ENCODE results near the gene FMN1. TPM values are rescaled to one million over a fixed set of nuclear protein-coding genes. Genes with fewer than 3 reads are reported as not detected.

The FMN1 gene
- total RNA-seq, 1 donor from 2014 or later, result 0.07 TPM

DNA sequence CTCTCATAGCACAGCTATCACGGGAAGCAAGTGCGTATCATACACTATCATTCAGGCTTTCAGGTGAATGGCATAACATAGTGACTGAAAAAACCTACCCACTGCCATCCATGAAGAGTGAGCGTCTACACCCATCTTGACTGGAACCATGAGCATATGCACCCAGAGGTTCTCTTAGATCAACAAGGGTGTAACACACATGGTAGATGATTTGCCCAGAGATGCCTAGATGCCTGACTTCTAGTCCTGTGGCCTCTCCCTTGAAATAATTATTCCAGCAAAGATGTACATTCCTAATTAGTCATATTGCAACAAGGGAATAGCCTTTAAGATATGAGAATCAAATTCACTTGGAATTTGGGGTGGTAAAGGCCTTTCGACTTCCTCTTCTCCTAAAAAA is 248.3 kb downstream of the FMN1 start:
- intact Hi-C loops (cut with micrococcal nuclease), result no loop called here

DNA sequence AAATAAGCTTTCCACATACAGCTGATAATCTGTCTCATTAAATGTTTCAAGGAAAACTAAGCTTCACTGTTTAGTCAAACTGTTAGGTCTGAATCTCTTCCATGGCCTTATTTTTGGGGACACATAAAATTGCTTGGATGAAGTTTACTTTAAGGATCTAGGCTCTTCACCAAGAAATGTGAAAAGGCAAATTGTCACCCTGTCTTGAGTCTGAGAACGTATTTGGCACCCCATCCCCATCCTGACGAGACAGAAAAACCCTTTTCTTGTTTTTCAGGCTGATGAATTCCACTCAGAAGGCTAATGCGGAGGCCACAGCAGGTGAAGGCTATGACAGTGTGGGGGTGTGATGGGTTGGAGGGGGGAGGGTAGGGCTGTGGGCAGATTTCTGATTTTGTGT is 250.1 kb downstream of the FMN1 start:
- intact Hi-C loops (cut with micrococcal nuclease), result no loop called here

DNA sequence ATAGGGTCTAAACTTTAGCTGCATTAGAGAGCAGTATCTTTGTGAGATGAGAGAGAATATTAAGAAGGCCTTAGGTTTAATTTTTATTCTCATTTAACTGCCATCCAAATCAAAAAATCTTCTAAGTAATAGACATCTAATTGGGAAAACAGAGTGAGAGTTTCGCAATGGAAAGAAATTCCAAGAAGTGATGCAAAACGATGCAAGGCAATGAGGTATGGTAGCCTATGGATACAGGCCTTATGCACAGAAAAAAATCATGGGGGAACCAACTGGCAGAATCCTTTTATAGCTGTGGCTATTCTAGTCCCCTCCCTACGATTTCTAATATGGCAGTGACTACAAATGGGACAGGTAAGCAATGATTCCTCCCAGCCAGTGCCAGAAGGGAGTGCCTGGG is 250.8 kb downstream of the FMN1 start:
- intact Hi-C loops (cut with micrococcal nuclease), result no loop called here

DNA sequence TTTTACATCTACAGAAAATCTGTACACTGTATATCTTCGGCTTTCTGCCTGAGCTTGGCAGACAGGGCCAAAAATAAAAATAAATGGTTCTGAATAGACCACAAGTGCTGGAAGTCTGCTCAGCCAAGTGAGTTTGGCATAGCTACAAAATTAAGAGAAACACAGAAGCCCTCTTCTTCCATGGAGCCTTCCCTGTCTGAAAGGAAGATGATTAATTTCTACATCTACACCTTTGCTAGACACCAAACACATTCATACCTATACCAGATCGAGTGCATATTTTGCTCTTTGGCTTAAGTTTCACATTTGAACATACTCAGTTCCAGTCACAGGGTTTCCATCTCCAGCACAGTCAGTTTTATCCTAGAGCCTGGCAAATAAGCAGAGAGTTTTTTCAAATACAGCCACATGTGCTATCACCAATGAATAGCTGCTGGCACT is 252.1 kb downstream of the FMN1 start:
- intact Hi-C loops (cut with micrococcal nuclease), result no loop called here

DNA sequence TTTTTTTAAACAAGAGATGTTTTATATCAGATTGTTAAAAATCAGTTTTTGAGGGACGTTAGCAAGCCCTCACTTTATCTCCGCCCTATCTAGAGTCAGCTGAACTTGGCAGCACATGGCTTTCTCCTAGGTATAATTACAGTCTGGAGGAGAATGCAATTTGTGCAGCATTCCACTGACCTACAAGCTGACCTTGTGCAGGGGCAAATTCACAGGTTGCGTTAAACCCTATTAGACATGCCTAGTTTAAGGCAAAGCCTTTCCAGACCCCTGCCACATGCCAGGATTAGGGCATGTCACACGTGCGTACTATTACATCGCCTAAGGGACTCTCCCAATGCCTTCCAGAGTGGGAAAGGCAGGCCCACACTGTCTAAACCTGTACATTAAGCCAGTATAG is 252.7 kb downstream of the FMN1 start:
- intact Hi-C loops (cut with micrococcal nuclease), result no loop called here

DNA sequence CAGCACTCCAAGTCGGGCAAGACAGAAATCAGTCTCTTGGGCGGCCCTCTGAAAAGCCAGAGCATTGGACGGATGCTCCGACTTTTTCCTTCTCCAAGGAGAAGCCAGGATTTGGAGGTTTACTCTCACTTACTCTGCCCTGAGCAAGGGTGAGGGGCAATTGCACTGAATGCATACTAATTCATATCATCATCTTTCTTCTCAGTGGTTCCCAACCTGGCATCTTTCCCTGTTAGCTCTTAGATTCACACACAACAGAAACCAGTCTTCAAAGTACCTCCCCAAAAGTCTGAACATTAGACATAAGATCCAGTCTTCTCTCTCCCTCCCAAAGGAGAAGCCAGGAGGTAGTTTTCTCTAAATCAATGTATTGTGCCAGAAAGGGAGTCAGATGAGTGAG is 257.5 kb downstream of the FMN1 start:
- intact Hi-C loops (cut with micrococcal nuclease), result no loop called here

DNA sequence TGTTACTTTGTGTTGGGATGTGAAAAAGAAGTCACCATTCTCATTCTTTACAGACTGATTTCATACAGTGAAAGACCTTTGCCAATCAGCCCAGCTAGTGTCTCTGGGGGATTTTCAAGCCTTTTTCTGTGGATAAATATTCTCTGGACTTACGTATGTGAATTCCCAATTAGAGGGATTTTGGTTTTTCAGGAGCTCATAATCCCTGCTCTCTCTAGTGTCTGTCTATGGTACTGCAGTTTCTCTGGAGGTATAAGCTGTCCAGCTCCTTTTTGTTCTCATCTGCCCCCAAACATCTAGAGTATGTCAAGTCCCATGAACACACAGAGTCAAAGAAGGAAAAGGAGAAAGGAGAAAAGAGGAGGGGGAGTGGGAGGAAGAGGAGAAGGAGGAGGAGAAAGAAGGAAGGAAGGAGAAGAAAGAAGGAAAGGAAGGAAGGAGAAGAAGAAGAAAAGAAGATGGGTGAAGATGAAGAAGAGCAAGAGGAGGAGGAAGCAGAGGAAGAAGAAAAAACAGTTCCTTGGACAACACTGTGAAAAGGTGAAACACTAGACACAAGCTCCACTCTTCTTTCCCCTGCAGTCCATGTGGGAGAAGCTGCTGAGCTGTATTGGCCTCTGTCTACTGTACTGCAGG is 258.1 kb downstream of the FMN1 start:
- intact Hi-C loops (cut with micrococcal nuclease), result no loop called here

DNA sequence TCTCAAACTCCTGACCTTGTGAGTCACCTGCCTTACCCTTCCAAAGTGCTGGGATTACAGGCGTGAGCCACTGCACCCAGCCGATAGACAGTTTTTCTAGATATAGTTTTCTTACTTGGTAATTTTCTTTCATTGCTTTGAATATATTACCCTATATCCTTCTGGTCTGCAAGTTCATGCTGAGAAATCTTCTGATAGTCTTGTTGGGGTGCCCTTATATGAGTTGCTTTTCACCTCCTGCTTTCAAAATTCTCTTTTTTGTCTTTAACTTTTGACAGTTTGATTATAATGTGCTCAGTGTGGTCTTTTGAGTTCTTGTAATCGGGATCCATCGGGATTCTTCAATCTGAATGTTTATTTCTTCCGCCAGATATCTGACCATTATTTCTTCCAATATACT is 259.4 kb downstream of the FMN1 start:
- intact Hi-C loops (cut with micrococcal nuclease), result no loop called here

DNA sequence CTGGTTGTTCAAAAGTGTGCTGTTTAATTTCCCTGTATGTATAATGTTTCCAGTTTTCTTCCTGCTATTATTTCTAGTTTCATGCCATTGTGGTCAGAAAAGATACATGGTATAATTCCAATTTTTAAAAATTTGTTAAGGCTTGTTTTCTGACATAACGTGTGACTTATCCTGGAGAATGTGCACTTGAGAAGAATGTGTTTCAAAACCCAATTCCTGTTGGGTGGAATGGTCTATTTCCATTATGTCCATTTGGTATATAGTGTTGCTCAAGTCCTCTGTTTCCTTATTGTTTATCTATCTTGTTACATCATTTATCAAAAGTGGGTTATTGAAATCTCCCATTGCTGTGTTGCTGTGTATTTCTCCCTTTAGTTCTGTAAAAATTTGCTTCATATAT is 261.3 kb downstream of the FMN1 start:
- intact Hi-C loops (cut with micrococcal nuclease), result no loop called here

DNA sequence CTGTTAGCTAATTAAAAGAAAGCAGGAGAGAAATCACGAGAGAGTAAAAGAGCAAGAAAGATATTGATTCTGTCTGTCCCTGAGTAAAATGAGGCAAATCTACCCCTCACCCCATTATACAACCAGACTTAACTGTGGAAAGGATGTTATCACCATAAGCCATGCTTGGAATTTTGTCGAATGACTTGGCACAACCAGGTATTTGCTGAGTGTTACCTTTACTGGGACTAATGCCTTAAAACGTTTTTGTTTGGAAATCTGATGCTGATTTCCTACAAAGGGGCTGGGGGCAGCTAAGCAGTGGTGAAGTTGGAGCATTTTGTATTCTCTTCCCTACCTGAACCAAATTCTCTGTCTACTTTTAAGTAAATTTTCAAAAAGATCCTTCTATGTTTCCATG is 265.6 kb downstream of the FMN1 start:
- intact Hi-C loops (cut with micrococcal nuclease), result no loop called here

DNA sequence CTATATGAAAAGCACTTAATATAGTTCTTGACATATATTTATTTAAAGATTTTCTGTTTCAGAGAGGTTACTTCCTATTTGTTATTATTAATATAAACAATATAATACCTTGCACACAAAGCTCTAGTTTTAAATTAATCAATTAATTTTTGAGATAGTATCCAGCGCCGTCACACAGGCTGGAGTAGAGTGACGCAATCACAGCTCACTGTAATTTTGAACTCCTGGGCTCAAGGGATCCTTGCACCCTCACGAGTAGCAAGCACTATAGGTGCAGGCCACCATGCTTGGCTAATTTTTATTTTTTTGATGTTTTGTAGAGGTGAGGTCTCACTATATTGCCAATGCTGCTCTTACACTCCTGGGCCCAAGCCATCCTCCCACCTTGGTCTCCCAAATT is 267.4 kb downstream of the FMN1 start:
- intact Hi-C loops (cut with micrococcal nuclease), result no loop called here

DNA sequence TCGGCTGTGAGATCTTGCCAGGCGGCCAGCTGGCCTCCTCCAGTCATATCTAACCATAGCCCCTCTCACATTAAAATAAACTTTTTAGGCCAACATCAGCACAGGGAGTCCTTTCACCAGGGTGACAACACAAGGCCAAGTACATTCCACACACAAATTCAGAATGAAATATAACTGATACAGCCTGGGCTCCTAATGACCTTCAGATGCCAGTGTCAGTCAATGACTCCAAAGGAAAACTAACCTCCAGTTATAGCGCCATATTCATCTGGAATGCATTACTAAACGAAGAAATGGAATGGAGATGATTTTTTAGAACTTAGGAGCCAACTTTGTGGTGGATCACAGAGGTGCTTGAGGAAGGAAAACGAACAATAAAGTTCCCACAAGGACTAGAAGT is 271.3 kb downstream of the FMN1 start:
- intact Hi-C loops (cut with micrococcal nuclease), result no loop called here

DNA sequence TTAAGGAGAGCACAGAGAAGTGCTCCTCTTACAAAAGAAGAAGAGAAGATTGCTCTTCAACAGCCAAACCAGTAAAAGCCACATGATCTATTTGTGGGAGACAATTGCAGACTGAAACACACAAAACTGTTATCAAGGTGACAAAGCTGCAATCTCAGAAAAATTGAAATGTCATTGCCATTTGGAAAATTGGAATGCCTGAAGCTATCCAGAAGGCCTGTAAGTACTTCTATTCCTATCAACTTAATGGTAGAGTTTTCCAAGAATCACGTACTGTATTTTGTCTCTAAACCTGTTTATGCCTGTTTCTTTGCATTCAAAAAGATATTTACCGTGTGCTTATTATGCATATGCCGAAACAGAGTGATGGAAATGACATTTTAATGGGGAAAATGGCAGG is 272.0 kb downstream of the FMN1 start:
- intact Hi-C loops (cut with micrococcal nuclease), result no loop called here

DNA sequence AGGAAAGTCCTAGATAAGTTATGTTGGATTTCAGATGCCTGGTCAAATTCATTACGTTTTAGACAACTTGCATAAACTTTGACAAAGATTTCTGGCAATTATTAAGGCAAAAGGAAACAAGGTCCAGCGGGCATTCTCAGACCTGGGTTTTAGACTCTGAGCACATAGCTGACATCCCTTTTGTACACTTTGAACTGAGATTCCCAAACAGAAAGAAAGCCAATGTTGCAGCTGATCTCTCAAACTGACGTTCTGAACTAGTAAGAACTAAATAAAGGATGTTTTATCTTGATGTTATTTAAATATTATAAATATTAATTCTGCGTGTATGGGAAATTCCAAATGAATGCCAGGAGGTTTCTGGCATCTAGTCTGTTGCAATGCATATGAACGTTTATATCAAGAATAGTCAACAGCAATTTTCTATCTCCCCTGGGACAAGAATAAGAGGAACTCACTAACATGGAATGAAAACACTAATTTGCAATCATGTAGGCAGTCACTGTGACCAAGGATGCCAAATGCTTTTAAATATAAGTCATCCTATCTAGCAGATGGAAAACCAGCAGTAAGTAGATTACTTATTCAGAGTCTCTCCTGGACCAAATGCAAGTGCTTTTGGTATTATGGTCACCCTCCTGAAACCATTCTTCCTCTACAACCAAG is 274.6 kb downstream of the FMN1 start:
- intact Hi-C loops (cut with micrococcal nuclease), result no loop called here

DNA sequence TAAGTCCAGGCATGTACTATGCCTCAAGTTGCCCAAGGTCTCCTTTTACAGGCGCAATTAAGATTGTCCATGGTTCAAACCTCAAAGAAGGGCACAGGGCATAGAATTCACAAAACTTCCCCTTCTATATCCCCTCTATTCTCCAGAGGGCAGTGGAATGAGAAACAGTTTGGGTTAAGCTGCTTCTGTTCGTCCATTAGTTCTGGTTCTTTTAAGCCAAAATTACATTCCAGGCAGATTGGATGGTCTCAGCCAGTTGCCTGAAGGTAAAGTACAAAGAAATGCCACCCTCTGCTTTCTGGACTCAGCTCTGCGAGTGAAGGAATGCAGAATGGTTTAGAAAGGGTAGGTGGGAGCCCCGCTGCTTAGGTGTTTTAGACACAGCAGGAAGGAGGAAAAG is 276.0 kb downstream of the FMN1 start:
- intact Hi-C loops (cut with micrococcal nuclease), result no loop called here

DNA sequence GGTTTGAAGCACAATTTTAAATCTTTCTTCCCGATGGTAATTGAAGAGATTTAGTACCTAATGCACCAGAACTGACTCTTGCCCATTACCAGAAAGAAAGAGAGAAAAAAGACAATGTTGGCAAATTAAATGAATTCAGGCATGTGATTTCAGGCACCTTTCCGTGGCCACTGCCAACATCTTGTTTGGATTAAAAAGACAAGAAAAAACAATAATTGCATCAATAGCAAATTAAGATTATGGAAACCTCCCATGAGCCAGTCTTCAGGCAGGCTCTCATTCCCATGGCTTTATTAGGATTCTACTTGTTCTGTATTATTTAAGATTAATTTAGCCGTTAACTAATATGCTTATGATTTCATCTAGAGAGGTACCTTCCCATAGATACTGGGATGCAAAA is 283.7 kb downstream of the FMN1 start:
- intact Hi-C loops (cut with micrococcal nuclease), result no loop called here

DNA sequence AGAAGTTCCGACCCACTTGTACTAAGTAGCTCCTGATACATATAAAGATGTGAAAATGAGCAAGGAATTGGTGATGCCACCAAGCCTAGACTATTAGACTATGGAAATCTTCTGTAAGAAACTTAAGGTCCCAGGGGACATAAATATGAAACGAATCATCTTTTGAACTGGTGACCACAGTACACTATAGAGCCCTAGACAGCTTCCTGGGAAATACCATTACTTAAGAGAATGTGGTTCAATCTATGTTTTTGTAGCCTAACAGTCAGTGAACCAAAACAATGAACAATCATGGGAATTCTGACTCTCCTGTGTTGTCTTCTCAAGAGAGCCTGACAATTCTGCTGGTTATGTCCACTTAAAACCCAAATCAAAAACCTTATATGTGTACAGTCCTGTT is 285.1 kb downstream of the FMN1 start:
- intact Hi-C loops (cut with micrococcal nuclease), result no loop called here

DNA sequence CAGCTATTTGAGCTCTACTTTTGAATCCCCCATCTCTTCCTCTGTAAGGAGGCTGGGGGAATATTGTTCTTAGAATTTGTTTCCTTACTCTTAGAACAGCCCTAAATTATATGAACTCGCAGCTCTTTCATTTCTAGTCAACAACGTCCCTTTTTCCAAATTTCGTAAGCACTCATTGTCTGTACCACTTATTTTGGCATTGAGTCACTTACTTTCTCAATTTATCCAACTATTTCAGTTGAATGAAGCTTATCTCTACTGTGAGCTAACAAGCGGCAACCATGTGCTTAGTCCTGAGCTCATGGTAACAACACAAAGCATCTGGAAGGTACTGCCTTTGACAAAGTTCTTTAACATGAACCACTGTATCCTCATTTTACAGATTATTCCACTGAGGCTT is 285.6 kb downstream of the FMN1 start:
- intact Hi-C loops (cut with micrococcal nuclease), result no loop called here

DNA sequence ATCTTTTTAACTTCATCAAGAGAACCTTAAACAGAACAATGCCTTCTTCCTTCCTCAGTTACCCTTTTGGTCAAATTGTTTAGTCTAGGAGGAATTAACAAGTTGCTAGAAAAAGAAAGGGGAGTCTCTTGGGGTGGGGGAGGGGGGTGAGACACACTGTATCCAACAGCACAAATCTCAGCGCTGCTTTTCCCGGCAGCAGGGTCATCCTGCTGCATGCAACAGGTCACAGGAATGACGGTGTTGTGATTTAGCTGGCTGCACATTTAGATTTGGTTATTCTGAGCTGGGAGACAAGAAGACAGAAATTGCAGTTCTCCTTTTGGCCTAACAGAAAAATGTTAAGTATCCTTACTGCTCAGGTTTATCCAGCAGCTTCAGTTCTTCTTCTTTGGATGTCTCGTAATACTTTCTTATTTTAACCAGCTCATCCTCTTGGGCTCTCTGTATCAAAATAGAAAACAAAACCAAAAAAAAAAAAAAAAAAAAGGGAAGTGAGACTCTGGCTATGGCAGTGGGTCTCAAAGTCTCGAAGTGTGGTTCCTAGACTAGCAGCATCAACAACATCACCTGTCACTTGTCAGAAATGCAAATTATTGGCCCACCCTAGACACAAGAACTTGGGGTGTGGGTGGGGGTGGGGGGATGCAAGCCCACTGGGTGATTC is 286.2 kb downstream of the FMN1 start:
- intact Hi-C loops (cut with micrococcal nuclease), result no loop called here

DNA sequence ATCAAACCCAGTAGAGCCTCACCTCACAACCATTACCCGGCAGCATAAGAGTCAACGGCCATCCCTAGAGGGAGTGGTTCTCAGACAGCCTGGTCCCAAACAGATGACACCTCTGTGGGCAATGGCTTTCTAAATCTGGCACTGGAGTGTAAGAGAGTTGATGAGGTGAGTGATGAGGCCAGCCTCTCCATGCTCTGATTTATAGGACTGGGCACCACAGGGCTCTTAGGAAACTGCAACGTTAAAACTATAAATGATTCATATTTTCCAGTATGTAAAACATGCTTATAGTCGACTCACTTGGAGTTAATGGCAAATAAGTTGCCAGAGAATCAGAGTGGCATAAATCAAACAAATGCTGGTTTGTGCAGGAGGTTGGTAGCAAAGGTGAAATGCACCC is 289.0 kb downstream of the FMN1 start:
- intact Hi-C loops (cut with micrococcal nuclease), result no loop called here

DNA sequence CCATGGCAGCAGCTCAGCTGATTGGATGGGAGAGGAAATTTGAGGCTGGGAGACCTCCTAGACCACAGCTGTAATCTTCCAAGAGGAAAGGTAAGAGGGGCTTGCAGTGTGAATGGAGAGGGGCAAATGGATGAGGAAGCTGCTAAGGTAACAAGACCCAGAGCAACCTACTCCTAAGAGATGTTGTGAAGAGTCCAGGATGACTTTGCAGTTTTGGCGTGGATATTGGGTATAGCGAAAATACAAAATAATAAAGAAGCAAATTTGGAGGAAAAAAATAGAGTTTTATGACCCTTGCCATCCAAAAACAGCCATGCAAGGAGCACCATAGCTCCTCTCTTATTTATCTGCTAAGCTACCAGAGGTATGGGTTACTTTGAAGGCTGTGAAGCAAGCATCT is 290.1 kb downstream of the FMN1 start:
- intact Hi-C loops (cut with micrococcal nuclease), result no loop called here

DNA sequence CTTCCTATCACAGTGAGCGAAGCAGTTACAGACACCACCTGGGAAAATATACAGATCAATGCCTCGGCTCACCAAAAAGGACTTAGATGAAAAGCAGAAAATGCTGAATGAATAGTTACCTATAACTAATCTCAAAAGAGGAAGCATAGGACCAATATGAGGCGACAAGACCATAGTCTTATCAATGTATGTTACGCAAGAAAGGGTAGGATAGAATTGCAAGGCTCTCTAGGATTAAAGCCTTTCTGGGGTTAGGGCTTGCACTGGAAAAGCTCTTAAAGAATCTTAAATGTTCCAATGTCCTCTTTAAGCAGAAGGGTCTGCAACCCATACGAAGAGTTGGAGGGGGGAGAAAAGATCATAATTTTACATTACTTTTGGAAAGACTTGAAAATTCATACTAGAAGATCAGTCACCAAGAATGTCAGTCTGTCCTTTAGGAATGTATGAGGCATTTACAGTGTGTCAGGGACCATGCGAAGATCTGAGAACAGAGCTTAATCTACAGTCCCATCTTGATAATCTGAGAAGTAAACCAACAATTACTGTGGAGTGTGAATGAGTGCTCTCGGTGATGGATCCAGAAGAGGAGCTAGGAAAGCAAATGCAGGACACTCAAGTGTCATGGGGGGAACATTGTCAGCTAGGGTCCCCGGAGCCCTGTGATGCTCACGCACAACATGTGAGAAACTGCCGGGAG is 290.8 kb downstream of the FMN1 start:
- intact Hi-C loops (cut with micrococcal nuclease), result no loop called here
